Measurements from ENCODE around the gene NEMP1. TPM values are rescaled to one million over a fixed set of nuclear protein-coding genes. Genes with fewer than 3 reads are reported as not detected.

Gene NEMP1
- total RNA-seq, 1 experiment from 2014 or later, result 30.5 TPM

DNA sequence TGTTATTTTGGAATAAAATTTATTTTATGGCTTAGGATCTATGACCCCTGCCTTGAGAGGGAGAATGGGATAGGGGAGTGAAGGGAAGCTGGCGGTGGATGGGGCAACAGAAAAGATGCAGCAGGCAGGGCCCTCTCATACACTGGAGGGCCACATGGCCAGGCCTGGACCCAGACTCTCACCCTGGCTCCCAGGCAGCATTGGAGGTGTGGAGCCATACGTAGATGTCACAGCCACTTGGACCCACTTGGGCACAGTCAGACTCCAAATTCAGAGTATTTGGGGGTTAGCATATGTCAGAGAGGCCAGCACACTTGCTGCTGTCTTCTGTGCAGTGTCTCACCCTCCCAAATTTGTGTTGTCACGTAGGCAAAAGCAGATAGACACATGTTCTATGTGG is 16.8 kb upstream of the NEMP1 start:
- in situ Hi-C loops (cut with HindIII; ENCODE audit: low pct_unique_long_range_greater_than_20kb, low sequenced_read_pairs), result no loop called here
- no peak for DNase-seq (ENCODE audit: low read depth, low spot score)

DNA sequence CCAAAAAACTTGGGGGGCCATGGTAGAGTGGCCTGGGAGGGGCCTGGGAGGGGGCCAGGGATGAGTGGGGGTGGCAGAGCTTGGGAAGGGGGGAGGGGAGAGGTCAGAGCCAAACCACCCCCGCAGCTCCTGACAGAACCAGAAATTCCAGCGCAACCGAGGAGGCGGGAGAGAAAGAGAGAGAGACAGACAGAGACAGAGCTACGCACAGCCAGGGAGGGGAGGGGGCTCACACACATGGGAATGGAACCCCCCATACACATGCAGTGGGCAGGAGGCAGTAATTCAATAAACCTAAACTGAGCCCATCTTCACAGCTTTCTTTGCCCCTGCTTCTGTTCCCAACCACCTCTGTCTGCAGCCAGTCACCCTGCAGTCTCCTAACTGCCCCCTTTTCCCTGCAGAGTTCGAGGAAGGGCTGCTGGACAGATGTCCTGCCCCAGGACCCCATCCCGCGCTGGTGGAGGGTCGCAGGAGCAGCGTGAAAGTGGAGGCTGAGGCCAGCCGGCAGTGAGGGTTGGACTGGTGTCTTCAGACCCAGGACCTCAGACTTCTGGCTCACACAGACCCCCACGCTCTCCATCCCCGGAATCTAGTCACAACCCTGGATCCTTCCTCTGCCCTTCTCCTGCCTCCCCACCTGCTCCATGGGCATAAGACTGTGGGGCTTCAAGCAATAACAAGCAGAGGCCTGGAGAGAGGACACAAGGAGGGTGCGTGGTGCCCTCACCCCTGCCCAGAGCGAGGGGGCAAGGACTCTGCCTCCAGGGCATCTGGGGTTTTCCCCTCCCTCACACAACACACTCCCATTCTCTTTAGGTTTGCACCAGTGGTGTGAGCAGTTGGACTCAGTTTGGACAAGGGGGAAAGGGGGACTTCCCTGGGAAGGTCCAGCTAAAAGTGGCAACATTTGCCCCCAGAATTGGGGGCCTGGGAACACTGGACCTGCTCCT is 15.9 kb upstream of the NEMP1 start:
- in situ Hi-C loops (cut with HindIII; ENCODE audit: low pct_unique_long_range_greater_than_20kb, low sequenced_read_pairs), result no loop called here
- no peak for DNase-seq (ENCODE audit: low read depth, low spot score)

DNA sequence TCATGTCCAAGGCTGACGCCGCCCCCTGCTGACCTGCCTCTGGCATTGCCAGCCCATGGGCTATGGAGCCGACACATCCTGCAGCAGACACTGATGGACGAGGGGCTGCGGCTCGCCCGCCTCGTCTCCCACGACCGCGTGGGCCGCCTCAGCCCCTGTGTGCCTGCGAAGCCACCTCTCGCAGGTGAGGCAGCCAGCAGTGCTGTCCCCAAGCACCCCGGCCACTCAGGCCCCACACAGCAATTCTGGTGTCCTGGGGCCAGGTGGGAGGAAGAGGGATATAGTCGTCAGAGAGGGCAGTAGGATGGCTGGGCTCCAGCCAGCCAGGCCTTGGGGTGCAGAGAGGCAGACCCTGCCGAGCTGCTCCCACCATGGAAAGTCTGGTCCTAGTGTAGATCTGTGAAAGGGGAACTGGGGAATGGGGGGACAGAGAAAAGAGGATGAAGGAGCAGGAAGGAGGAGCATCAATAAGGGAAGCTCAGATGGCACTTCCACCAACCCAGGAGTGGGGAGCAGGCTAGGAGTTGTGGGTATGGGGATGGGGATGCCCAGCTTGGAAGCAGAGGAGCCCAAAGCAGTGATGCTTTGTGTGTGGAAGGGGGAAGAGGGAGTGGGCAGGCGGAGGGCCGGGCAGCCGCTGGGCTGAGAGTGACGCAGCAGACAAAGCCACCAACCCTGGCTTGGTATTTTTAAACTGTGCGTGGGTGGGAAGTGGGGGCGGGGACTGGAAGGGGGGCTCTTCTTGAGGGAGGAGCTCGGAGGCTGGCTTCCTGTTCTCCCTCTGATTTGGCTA is 15.0 kb upstream of the NEMP1 start:
- peak; percentile 62 for DNase-seq (ENCODE audit: low read depth, low spot score)
- in situ Hi-C loops (cut with HindIII; ENCODE audit: low pct_unique_long_range_greater_than_20kb, low sequenced_read_pairs), result no loop called here

DNA sequence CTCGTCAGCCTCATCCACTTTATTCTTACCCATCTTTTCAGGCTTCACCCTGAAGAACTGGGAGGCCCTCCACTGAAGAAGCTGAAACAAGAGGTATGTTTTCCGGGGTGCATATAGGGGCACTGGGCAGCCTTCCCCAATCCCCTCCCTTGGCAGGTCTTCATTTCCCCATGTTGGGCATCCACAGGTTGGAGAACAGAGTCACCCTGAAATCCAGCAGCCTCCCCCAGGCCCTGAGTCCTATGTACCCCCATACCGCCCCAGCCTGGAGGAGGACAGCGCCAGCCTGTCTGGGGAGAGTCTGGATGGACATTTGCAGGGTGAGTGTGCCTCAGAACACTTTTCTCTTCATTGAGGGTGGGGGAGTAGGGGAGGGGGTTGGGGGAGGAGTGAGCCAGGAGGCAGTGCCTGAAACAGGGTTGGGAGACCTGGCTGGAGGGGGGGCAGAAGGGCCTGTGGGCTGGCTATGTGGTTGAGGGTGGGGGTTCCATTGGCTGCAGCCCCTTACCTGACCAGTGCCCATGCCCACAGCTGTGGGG is 14.4 kb upstream of the NEMP1 start:
- in situ Hi-C loops (cut with HindIII; ENCODE audit: low pct_unique_long_range_greater_than_20kb, low sequenced_read_pairs), result no loop called here
- DNase-seq (ENCODE audit: low read depth, low spot score), result no peak

DNA sequence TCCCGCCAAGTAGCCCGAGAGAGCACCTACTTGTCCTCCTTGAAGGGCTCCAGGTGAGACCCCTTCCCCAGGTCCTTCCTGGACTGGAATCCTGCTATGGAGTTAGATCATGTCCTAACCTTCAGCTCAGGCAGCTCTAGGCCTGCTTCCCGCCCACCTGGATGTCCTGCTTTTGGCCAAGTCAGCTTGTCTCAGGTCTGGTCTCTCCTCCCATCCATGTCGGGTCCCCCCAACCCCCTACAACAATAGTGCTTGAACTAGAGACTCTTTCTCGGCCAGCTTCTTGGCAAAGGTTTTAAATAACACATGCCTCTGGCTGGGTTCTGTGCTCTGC is 13.9 kb upstream of the NEMP1 start:
- in situ Hi-C loops (cut with HindIII; ENCODE audit: low pct_unique_long_range_greater_than_20kb, low sequenced_read_pairs), result no loop called here
- no peak for DNase-seq (ENCODE audit: low read depth, low spot score)

DNA sequence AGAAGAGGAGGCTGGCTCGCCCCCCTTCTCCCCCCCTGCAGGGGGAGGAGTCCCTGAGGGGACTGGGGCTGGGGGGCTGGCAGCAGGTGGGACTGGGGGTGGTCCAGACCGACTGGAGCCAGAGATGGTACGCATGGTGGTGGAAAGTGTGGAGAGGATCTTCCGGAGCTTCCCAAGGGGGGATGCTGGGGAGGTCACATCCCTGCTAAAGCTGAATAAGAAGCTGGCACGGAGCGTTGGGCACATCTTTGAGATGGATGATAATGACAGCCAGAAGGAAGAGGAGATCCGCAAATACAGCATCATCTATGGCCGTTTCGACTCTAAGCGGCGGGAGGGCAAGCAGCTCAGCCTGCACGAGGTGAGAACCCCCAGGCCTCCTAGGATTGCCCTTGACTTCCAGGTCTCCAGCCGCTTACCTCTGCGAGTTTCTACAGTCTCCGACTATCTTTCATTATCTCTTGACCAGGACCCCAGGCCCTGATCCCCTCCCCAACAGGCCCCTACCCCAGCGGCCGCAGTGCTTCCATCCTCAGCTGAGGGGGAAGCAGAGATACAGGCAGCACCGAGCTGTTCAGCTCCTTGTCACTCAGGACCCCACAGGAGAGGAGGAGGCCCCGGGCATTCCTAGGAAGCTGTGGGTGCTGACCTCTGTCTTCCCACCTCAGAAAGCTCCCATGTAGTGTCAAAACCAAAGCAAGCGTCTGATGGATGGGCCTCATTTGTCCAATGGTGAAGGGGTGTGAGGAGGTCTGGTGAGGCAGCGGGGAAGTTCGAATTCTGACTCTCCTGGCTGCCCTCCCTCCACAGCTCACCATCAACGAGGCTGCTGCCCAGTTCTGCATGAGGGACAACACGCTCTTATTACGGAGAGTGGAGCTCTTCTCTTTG is 13.3 kb upstream of the NEMP1 start:
- in situ Hi-C loops (cut with HindIII; ENCODE audit: low pct_unique_long_range_greater_than_20kb, low sequenced_read_pairs), result no loop called here
- no peak for DNase-seq (ENCODE audit: low read depth, low spot score)

DNA sequence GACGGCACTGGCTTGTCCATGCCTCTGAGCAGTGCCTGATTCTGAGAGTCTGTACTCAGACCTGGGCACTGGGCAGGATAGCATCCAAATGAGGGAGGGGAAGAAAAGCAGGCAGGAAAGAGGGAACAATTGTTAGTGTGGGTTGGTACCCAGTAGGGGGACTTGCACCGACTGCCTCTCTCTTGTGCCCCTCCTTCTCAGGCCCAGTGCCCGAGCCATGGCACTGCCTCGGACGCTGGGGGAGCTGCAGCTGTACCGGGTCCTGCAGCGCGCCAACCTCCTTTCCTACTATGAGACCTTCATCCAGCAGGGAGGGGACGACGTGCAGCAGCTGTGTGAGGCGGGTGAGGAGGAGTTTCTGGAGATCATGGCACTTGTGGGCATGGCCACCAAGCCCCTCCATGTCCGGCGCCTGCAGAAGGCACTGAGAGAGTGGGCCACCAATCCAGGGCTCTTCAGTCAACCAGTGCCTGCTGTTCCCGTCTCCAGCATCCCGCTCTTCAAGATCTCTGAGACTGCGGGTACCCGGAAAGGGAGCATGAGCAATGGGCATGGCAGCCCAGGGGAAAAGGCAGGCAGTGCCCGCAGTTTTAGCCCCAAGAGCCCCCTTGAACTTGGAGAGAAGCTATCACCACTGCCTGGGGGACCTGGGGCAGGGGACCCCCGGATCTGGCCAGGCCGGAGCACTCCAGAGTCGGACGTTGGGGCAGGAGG is 12.5 kb upstream of the NEMP1 start:
- DNase-seq (ENCODE audit: low read depth, low spot score), result peak; percentile 16
- in situ Hi-C loops (cut with HindIII; ENCODE audit: low pct_unique_long_range_greater_than_20kb, low sequenced_read_pairs), result no loop called here

DNA sequence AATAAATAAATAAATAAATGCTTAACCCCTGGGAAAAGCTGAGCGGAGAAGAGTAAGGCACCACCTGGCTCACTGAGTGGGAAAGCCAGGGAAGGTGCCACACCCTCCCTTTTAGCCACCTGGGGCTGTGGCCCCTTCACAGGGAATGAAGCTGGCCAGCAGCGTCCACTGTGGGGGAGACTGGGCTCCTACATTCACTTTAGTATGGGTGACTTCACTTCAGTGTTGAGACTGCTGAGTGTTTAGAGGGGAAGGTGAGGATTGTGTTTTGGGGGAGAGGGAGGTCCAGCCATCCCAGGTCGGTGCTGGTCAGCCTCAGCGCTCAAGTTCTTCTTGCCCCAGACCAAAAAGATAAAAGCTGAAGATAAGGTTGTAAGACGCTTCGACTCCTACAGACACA is 11.9 kb upstream of the NEMP1 start:
- no peak for DNase-seq (ENCODE audit: low read depth, low spot score)
- in situ Hi-C loops (cut with HindIII; ENCODE audit: low pct_unique_long_range_greater_than_20kb, low sequenced_read_pairs), result no loop called here

DNA sequence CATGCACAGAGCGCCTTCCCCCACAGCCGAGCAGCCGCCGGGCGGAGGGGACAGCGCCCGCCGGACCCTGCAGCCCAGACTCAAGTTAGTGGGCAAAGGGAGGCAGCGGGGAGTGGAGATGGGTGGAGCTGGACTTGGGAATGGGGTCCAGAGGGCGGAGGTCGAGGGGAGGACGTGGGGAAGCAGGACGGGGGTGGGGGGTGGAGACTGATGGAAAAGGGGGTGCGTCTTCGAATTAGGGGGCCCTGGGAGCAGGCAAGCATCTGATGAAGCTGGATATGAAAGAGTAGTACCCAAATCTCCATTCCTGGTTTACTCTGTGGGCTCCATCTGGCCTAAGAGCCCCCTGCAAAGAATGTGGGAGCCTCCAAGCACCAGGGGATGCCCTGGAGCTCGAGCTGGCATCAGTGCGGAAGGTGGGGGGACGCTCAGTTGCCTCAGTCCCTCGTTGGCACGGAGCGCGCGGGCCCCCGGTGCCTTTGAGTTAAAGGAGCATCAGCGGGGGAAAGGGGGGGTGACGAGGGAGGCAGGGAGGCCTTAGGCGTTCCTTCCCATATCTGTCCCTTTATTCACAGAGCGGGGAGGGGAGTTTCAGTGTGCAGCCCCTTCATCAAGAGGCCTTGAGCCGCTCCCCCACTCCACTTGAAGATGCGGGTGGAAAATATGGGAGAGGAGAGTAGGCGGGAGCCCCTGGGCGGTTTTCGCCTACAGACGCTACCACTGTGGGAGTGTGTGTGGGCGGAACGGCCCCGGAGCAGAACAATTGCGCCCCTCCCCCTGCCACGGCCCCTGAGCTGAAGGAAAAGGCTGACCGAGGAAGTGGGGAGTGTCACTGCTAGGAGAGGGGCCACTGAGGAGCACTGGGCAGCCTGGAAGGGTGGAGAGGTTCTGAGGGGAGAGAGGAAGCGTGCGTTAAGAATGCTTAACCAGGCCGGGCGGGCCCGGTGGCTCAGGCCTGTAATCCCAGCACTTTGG is 11.0 kb upstream of the NEMP1 start:
- DNase-seq (ENCODE audit: low read depth, low spot score), result peak; percentile 56
- in situ Hi-C loops (cut with HindIII; ENCODE audit: low pct_unique_long_range_greater_than_20kb, low sequenced_read_pairs), result no loop called here

DNA sequence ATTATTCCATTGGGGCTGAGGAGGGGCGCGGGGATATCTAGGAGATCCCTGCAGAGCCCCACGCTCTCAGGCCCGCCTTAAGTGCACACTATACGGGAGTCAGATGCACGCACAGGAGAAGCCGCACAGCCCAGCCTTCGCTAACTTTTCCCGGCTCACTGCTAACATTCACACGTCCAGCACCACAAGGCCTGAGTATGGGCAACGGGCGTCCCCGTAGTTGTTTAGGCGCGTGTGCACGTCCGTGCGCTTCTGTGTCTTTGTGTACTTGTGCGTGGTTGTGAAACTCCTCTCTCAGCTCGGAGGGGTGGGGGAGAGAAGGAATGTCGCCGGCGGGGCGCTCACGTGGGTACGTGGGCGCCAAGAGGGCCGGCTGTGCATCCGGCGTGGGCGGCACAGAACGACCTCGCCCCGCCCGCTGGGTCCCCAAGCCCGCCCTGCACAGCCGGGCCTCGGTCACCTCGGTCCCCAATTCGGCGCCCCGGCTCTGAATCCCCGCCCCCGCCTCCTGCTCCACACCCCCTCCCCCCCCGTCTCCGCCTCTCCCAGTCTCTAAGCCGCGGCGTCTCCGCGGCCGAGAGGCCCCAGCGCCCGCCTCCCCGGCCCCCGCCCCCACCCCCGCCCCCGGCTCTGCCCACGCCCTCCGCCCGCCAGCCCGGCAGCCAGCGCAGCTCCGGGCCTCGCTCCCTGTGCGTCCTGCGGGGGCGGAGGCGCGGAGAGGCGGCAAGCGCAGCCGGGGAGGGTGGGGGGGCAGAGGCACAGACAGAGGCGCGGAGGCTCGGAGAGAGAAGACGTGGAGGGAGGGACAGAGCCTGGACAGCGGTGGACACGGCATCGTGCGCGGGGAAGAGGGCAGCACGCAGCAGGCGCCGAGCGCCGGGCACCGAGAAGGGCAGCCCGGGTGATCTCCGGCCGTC is 10.0 kb upstream of the NEMP1 start, which contains the start of gene NAB2:
NAB2 (plus strand) TSS at position 761 of the 917 bp plus-strand sequence. CDS start 158 bp downstream, outside the sequence.
- in situ Hi-C loops (cut with HindIII; ENCODE audit: low pct_unique_long_range_greater_than_20kb, low sequenced_read_pairs), result no loop called here
- peak; percentile 94 for DNase-seq (ENCODE audit: low read depth, low spot score)

DNA sequence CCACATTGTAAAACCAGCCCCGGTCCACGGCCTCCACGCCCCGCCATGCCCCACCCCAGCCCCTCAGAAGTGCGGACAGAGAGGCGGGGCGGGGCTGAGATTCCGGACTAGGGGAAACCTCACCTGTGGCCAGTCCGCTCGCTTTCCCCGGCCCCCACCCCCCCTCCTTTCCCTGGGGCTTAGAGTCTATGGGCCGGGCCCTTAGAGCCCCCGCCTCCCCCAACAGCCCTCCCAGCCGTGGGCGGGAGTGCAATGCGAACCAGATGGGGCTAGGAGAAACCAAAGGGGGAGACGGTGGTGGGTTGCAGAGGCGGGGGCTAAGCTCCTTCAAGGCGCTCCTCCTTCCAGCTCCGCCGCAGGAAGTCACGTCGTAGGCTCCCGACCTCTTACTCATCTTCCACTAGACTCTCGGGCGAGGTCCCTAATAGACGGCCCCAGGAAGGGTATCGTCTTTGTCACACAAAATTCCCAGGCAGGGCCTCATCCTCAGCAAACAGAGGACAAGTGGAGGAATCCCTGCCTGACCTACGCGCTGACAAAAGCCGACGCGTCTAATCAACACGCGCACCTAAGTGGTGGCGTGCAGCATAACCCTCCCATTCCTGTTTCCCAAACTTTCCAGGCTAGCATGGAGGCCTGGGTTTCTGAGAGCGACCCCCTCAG is 9.2 kb upstream of the NEMP1 start:
- peak; percentile 93 for DNase-seq (ENCODE audit: low read depth, low spot score)
- in situ Hi-C loops (cut with HindIII; ENCODE audit: low pct_unique_long_range_greater_than_20kb, low sequenced_read_pairs), result no loop called here

DNA sequence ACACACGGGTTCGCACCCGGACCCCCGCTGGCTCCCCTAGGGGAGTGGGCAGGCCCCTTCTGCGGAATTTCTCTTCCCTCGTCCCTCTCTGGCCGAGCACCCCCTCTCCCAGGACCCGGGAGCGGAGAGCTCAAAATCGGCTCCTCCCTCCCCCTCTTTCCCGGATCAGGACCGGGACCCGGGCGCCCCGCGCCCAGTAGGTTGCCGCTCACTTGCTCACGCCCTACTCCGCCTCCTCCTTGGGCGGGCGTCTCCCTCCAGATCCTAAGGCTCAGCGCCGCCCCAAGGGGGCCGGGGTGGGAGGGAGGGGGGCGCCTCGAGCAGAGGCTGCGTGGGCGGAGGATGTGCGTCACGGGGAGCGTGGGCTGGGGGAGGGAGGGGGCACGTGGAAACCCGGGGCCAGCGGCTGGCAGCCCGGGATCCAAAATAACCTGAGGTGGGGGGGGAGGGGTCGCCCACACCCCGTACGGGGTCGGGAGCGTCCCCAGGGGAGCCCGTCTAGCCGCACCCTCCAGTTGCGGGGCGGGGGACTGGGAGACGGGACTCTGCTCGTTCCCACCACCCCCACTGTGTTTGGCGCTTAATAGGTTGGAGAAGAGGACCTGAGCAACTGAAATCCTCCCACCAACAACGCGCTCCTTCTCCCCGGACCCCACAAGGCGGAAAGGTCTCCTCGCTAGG is 8.6 kb upstream of the NEMP1 start:
- in situ Hi-C loops (cut with HindIII; ENCODE audit: low pct_unique_long_range_greater_than_20kb, low sequenced_read_pairs), result no loop called here
- peak; percentile 91 for DNase-seq (ENCODE audit: low read depth, low spot score)

DNA sequence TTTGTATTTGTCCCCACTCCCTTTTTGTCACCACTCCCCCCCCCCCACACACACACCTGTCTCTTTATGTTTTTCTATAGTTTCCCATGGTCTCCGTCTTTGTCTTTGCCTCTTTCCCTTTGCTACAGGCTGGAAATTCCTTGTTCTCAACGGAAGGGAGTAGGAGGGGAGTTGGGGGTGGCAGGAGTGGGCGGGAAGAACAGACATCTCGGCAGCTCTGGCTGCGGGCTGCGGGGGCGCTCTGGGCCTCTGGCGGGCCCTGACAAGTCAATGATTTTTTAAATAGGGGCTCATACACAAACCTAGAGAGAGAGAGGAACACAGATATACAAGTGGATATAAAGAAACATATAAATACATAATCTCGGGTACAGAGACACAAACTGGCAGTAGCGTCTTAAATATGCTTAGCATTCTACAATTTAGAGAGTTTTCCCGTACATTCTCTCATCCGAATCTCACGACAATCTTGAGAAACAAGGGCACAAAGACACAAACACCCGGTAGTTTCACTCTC is 8.0 kb upstream of the NEMP1 start:
- in situ Hi-C loops (cut with HindIII; ENCODE audit: low pct_unique_long_range_greater_than_20kb, low sequenced_read_pairs), result no loop called here

DNA sequence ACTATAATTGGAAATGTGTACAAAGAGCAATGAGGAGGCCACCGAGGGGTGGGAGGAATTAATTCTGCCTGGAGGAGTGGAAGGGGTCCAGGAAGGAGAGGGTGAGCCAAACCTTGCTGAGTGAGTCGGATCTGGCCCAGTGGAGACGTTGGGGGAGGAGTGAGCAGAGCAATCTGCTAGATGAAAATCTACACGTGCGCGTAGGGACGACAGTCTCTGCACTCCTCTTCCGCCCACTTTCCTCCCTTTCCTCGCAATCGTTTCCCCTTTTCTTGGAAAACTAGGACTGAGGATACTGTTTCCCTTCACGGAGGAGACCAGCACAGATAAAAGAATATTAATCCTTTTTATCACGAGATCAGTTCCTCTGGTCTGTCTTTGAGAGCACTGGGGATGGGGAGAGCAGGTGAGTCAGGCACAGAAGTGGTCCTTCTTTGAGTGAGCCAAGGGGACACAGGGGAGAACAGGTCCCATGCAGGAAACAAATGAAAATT is 7.5 kb upstream of the NEMP1 start:
- in situ Hi-C loops (cut with HindIII; ENCODE audit: low pct_unique_long_range_greater_than_20kb, low sequenced_read_pairs), result no loop called here
- DNase-seq (ENCODE audit: low read depth, low spot score), result peak; percentile 59

More for the DNA sequence above, 8.0 kb upstream of the NEMP1 start:
- peak; percentile 61 for DNase-seq (ENCODE audit: low read depth, low spot score)

Data from SK-MEL-5 (cell line).